ENCODE data around the gene ACP2.

- TF ChIP-seq, protein P1, sequence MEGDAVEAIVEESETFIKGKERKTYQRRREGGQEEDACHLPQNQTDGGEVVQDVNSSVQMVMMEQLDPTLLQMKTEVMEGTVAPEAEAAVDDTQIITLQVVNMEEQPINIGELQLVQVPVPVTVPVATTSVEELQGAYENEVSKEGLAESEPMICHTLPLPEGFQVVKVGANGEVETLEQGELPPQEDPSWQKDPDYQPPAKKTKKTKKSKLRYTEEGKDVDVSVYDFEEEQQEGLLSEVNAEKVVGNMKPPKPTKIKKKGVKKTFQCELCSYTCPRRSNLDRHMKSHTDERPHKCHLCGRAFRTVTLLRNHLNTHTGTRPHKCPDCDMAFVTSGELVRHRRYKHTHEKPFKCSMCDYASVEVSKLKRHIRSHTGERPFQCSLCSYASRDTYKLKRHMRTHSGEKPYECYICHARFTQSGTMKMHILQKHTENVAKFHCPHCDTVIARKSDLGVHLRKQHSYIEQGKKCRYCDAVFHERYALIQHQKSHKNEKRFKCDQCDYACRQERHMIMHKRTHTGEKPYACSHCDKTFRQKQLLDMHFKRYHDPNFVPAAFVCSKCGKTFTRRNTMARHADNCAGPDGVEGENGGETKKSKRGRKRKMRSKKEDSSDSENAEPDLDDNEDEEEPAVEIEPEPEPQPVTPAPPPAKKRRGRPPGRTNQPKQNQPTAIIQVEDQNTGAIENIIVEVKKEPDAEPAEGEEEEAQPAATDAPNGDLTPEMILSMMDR (conservative IDR thresholded peaks at IDR 0.05; ENCODE audit: low read length): no peak
- TF ChIP-seq EZH2phosphoT487 (IDR thresholded peaks at IDR 0.05; ENCODE audit: borderline replicate concordance): no peak
Measured at GRCh38 chr11:47268448-47269001, 19.9 kb upstream of the ACP2 start.

All from Loucy (cell line).